Measurements from ENCODE around the gene TGFBR2. TPM values are rescaled to one million over a fixed set of nuclear protein-coding genes. Genes with fewer than 3 reads are reported as not detected.
"Not testable (repeated sequence)": the region's sequence is repeated elsewhere in the genome, so short reads cannot be mapped to it uniquely, and the experiment has no call there.

TGFBR2 gene
- total and polyA plus RNA-seq, 2 experiments from 2014 or later = 42.2 to 52.8 TPM

GRCh38 chr3:30665539-30665938, 59.1 kb downstream of the TGFBR2 start:
- no peak overlapping the region for H3K27ac ChIP-seq
- no peaks in the 10 kb centered on the region for H4K20me1 ChIP-seq (ENCODE audit: insufficient read depth, poor library complexity, severe bottlenecking)

GRCh38 chr3:30666572-30667279, 60.3 kb downstream of the TGFBR2 start:
- Histone ChIP-seq H3K9me3 (ENCODE audit: low read depth) (no peaks in the 10 kb centered on the region), H3K9me2 (replicated peaks; ENCODE audit: insufficient read depth) (no peaks in the 10 kb centered on the region), H3K27ac (no peak overlapping the region), H3K27me3 (no peaks in the 10 kb centered on the region), H3K36me3 (replicated peaks; ENCODE audit: insufficient read depth, low read depth) (no peaks in the 10 kb centered on the region), H4K20me1 (ENCODE audit: insufficient read depth, poor library complexity, severe bottlenecking) (no peaks in the 10 kb centered on the region), H3K4me3 (no peak overlapping the region), H2AFZ (no peak overlapping the region), H3K4me1 (ENCODE audit: insufficient read depth) (no peaks in the 10 kb centered on the region), H3K4me2 (no peak overlapping the region), H3K79me2 (no peaks in the 10 kb centered on the region)
- TF ChIP-seq EZH2phosphoT487 (IDR thresholded peaks at IDR 0.05; ENCODE audit: low read depth, severe bottlenecking, unreplicated experiment) (no peak), EZH2 (IDR thresholded peaks at IDR 0.05; ENCODE audit: borderline replicate concordance) (no peak), CTCF (IDR thresholded peaks at IDR 0.05; ENCODE audit: poor library complexity) (no peak)
- WGBS (ENCODE audit: low lambda C conversion rate, missing lambda C conversion rate) = 65% methylated on average over 7 of the region's 7 CpGs
- no peak for DNase-seq (ENCODE audit: low spot score)

More at GRCh38 chr3:30665539-30665938, 59.1 kb downstream of the TGFBR2 start:
- no peak for TF ChIP-seq EZH2phosphoT487 (IDR thresholded peaks at IDR 0.05; ENCODE audit: low read depth, severe bottlenecking, unreplicated experiment)
- no peak for TF ChIP-seq CTCF (IDR thresholded peaks at IDR 0.05; ENCODE audit: poor library complexity)
- no peak for TF ChIP-seq EZH2 (IDR thresholded peaks at IDR 0.05; ENCODE audit: borderline replicate concordance)
- H3K9me3 ChIP-seq (ENCODE audit: low read depth) = no peaks in the 10 kb centered on the region
- H3K4me3 ChIP-seq = no peak overlapping the region
- DNase-seq (ENCODE audit: low spot score) = no peak
- H3K27me3 ChIP-seq = no peaks in the 10 kb centered on the region
- WGBS (ENCODE audit: low lambda C conversion rate, missing lambda C conversion rate) = 100% methylated on average over 2 of the region's 2 CpGs
- no peaks in the 10 kb centered on the region for H3K4me1 ChIP-seq (ENCODE audit: insufficient read depth)
- H2AFZ ChIP-seq = no peak overlapping the region
- no peaks in the 10 kb centered on the region for H3K9me2 ChIP-seq (replicated peaks; ENCODE audit: insufficient read depth)
- H3K4me2 ChIP-seq = no peak overlapping the region
- no peaks in the 10 kb centered on the region for H3K36me3 ChIP-seq (replicated peaks; ENCODE audit: insufficient read depth, low read depth)
- H3K79me2 ChIP-seq = peaks cover 4% of the 10 kb centered on the region

DNA sequence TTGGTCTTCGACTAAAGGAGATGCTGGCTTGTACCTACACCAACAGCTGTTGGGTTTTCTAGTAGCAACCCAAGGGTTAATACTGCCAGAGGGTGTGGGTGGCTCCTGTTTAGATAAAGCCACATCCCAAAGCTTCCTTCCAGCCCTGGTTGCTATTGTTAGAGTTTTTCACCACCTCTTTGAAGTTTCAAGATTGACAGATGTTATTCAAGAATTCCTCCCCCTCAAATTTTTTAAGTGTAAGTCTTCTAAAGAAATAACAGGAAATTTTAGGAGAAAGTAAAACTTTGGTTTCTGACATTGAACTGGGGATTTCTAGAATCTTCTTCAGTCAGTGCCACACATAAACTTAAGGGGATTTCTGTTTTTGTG, 60.9 kb downstream of the TGFBR2 start:
- no peaks in the 10 kb centered on the region for H3K4me1 ChIP-seq (ENCODE audit: insufficient read depth)
- no peaks in the 10 kb centered on the region for H3K36me3 ChIP-seq (replicated peaks; ENCODE audit: insufficient read depth, low read depth)
- WGBS (ENCODE audit: low lambda C conversion rate, missing lambda C conversion rate) = 25% methylated on average over 1 of the region's 1 CpG
- no peak for DNase-seq (ENCODE audit: low spot score)
- no peaks in the 10 kb centered on the region for H4K20me1 ChIP-seq (ENCODE audit: insufficient read depth, poor library complexity, severe bottlenecking)
- H3K27ac ChIP-seq = no peak overlapping the region
- H2AFZ ChIP-seq = no peak overlapping the region
- H3K9me2 ChIP-seq (replicated peaks; ENCODE audit: insufficient read depth) = no peaks in the 10 kb centered on the region
- H3K27me3 ChIP-seq = no peaks in the 10 kb centered on the region
- H3K4me3 ChIP-seq = no peak overlapping the region
- no peaks in the 10 kb centered on the region for H3K79me2 ChIP-seq
- no peak overlapping the region for H3K4me2 ChIP-seq
- no peaks in the 10 kb centered on the region for H3K9me3 ChIP-seq (ENCODE audit: low read depth)
- no peak for TF ChIP-seq EZH2 (IDR thresholded peaks at IDR 0.05; ENCODE audit: borderline replicate concordance)

GRCh38 chr3:30668051-30668609, 61.7 kb downstream of the TGFBR2 start:
- WGBS (ENCODE audit: low lambda C conversion rate, missing lambda C conversion rate) = 63% methylated on average over 5 of the region's 5 CpGs

GRCh38 chr3:30669360-30669934, 63.0 kb downstream of the TGFBR2 start:
- H3K36me3 ChIP-seq (replicated peaks; ENCODE audit: insufficient read depth, low read depth); H3K79me2 ChIP-seq; H3K4me3 ChIP-seq: not testable (repeated sequence)

More at GRCh38 chr3:30668051-30668609, 61.7 kb downstream of the TGFBR2 start:
- Histone ChIP-seq H3K9me3 (ENCODE audit: low read depth) (no peaks in the 10 kb centered on the region), H3K4me2 (no peak overlapping the region), H4K20me1 (ENCODE audit: insufficient read depth, poor library complexity, severe bottlenecking) (no peaks in the 10 kb centered on the region), H3K27me3 (no peaks in the 10 kb centered on the region), H2AFZ (no peak overlapping the region), H3K4me1 (ENCODE audit: insufficient read depth) (no peaks in the 10 kb centered on the region), H3K27ac (no peak overlapping the region), H3K4me3 (no peak overlapping the region), H3K9me2 (replicated peaks; ENCODE audit: insufficient read depth) (no peaks in the 10 kb centered on the region), H3K36me3 (replicated peaks; ENCODE audit: insufficient read depth, low read depth) (no peaks in the 10 kb centered on the region), H3K79me2 (no peaks in the 10 kb centered on the region)
- DNase-seq (ENCODE audit: low spot score) = no peak
- TF ChIP-seq EZH2phosphoT487 (IDR thresholded peaks at IDR 0.05; ENCODE audit: low read depth, severe bottlenecking, unreplicated experiment) = no peak
- no peak for TF ChIP-seq EZH2 (IDR thresholded peaks at IDR 0.05; ENCODE audit: borderline replicate concordance)
- TF ChIP-seq CTCF (IDR thresholded peaks at IDR 0.05; ENCODE audit: poor library complexity) = no peak

More at GRCh38 chr3:30669360-30669934, 63.0 kb downstream of the TGFBR2 start:
- DNase-seq (ENCODE audit: low spot score); H3K27me3 ChIP-seq; H4K20me1 ChIP-seq (ENCODE audit: insufficient read depth, poor library complexity, severe bottlenecking); H3K4me2 ChIP-seq; H3K27ac ChIP-seq; H2AFZ ChIP-seq; H3K9me3 ChIP-seq (ENCODE audit: low read depth); H3K9me2 ChIP-seq (replicated peaks; ENCODE audit: insufficient read depth); H3K4me1 ChIP-seq (ENCODE audit: insufficient read depth): not testable (repeated sequence)
- 94% methylated on average over 7 of the region's 7 CpGs for WGBS (ENCODE audit: low lambda C conversion rate, missing lambda C conversion rate)
